ENCODE results near the gene CC2D1A.

GRCh38 chr19:13881251-13881691, 24.7 kb upstream of the CC2D1A start:
- peak; percentile 15; the same call in 1 of the 2 replicates for TF ChIP-seq CTCF (IDR thresholded peaks at IDR 0.05; ENCODE audit: low read length)
- TF ChIP-seq EZH2phosphoT487 (IDR thresholded peaks at IDR 0.05; ENCODE audit: low read length) = no peak
- TF ChIP-seq EZH2 (optimal IDR thresholded peaks at IDR 0.05; ENCODE audit: low read depth, low read length) = no peak

Data from MM.1S (cell line).